Measurements from ENCODE around the gene TSR1. TPM values are rescaled to one million over a fixed set of nuclear protein-coding genes. Genes with fewer than 3 reads are reported as not detected.

Gene TSR1
- total and polyA plus RNA-seq, 2 donors (not counting 1 experiment from before 2014, with no cell fraction given): 10.2 to 31.5 TPM

DNA sequence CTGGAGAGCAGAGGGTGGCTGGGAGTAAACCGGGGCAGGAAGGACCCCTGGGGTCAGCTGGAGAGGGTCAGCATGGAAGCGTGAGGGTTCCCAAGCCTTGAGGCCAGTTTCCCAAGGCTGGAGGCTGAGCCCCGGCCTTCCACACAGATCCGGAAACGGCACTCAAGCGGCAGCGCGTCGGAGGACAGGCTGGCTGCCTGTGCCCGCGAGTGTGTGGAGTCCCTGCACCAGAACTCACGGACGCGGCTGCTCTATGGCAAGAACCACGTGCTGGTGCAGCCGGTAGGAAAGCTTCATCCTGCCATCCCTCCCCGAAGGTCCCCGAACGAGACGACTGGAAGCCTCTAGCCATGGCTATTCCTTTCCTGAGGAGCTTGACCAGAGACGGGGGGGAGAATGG, 27.1 kb upstream of the TSR1 start:
- 96% methylated on average over 21 of the region's 21 CpGs for WGBS (ENCODE audit: insufficient coverage)
- no peak for ATAC-seq (ENCODE audit: low read depth)
- CTCF ChIA-PET: interaction anchor here (1.3 kb wide), 1 partner anchor 52 kb away, joined by 3 read pairs; no protein-coding TSS in a partner anchor

DNA sequence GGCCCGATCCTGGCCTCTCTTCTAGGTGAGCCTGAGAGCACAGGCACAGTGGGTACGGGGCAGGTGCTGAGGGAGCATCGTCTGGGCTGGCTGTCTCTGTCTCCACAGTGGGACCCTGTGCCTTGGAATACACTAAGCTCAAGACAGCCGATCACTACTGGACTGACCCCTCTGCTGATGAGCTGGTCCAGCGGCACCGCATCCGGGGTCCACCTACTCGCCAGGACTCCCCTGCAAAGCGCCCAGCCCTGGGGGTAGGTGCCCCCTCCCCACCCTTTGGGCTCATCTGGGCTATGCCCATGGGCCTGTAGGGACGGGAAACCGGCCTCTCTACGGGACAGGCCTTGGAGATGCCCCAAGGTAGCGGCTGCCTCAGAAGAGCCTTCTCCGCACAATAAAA, 26.6 kb upstream of the TSR1 start:
- peaks cover 0 to 17% of the 10 kb centered on the region in 2 experiments for H3K36me3 ChIP-seq (replicated peaks in 1 of 2; ENCODE audit: control extremely low read depth in 1 of 2, control insufficient read depth in 1 of 2, extremely low read depth in 1 of 2, insufficient read depth in 2 of 2, low read length in 1 of 2)
- no peaks in the 10 kb centered on the region for H3K9me3 ChIP-seq (ENCODE audit: control extremely low read depth in 1 of 3, control insufficient read depth in 2 of 3, insufficient read depth in 1 of 3, low read length in 2 of 3)
- H3K9ac ChIP-seq (ENCODE audit: low read length): no peak overlapping the region
- H3K79me2 ChIP-seq (ENCODE audit: control insufficient read depth, insufficient read depth, low read length): no peaks in the 10 kb centered on the region
- H2AFZ ChIP-seq (ENCODE audit: insufficient read depth, low read depth, low read length, poor library complexity, severe bottlenecking): no peak overlapping the region
- no peaks in the 10 kb centered on the region for H3K4me1 ChIP-seq (ENCODE audit: control insufficient read depth in 2 of 2, insufficient read depth in 2 of 2, low read length in 2 of 2)
- H3K27ac ChIP-seq (ENCODE audit: low read length in 2 of 2): no peak overlapping the region
- ATAC-seq (ENCODE audit: low read depth): no peak
- no peaks in the 10 kb centered on the region for H3K4me1 Mint-ChIP-seq
- DNase-seq: no peak
- H3K9me3 Mint-ChIP-seq (ENCODE audit: insufficient read depth): no peaks in the 10 kb centered on the region
- intact Hi-C loops (cut with micrococcal nuclease): no loop called here
- WGBS (ENCODE audit: insufficient coverage): 96% methylated on average over 11 of the region's 14 CpGs
- TF ChIP-seq EZH2 (IDR thresholded peaks at IDR 0.05; ENCODE audit: borderline replicate concordance, insufficient read depth, low read depth, low read length, poor library complexity, severe bottlenecking): no peak
- TF ChIP-seq, protein P1, sequence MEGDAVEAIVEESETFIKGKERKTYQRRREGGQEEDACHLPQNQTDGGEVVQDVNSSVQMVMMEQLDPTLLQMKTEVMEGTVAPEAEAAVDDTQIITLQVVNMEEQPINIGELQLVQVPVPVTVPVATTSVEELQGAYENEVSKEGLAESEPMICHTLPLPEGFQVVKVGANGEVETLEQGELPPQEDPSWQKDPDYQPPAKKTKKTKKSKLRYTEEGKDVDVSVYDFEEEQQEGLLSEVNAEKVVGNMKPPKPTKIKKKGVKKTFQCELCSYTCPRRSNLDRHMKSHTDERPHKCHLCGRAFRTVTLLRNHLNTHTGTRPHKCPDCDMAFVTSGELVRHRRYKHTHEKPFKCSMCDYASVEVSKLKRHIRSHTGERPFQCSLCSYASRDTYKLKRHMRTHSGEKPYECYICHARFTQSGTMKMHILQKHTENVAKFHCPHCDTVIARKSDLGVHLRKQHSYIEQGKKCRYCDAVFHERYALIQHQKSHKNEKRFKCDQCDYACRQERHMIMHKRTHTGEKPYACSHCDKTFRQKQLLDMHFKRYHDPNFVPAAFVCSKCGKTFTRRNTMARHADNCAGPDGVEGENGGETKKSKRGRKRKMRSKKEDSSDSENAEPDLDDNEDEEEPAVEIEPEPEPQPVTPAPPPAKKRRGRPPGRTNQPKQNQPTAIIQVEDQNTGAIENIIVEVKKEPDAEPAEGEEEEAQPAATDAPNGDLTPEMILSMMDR (IDR thresholded peaks at IDR 0.05): no peak
- ChIA-PET CTCF (interaction anchor here (1.3 kb wide), 1 partner anchor 52 kb away, joined by 3 read pairs; no protein-coding TSS in a partner anchor), POLR2A (no interaction called here)
- H3K27me3 ChIP-seq (replicated peaks in 1 of 4; ENCODE audit: control extremely low read depth in 1 of 4, control insufficient read depth in 3 of 4, insufficient read depth in 4 of 4, low read length in 3 of 4): no peaks in the 10 kb centered on the region
- no peak overlapping the region for H3K4me2 ChIP-seq (replicated peaks; ENCODE audit: low read depth, low read length, poor library complexity, severe bottlenecking)
- H3K27ac Mint-ChIP-seq: no peak overlapping the region
- no peaks in the 10 kb centered on the region for H3K27me3 Mint-ChIP-seq
- no peaks in the 10 kb centered on the region for H4K20me1 ChIP-seq (ENCODE audit: control insufficient read depth, insufficient read depth, low read length, poor library complexity, severe bottlenecking)
- H3K4me3 Mint-ChIP-seq: no peak overlapping the region
- H3K4me3 ChIP-seq (ENCODE audit: control extremely low read depth in 1 of 5, extremely low read depth in 1 of 5, insufficient read depth in 1 of 5, low read depth in 2 of 5, low read length in 4 of 5): no peak overlapping the region

More for the DNA sequence above, 27.1 kb upstream of the TSR1 start:
- Histone ChIP-seq H3K4me3 (ENCODE audit: control extremely low read depth in 1 of 5, extremely low read depth in 1 of 5, insufficient read depth in 1 of 5, low read depth in 2 of 5, low read length in 4 of 5) (no peak overlapping the region), H4K20me1 (ENCODE audit: control insufficient read depth, insufficient read depth, low read length, poor library complexity, severe bottlenecking) (no peaks in the 10 kb centered on the region), H3K36me3 (replicated peaks in 1 of 2; ENCODE audit: control extremely low read depth in 1 of 2, control insufficient read depth in 1 of 2, extremely low read depth in 1 of 2, insufficient read depth in 2 of 2, low read length in 1 of 2) (peaks cover 0 to 17% of the 10 kb centered on the region in 2 experiments), H3K9me3 (ENCODE audit: control extremely low read depth in 1 of 3, control insufficient read depth in 2 of 3, insufficient read depth in 1 of 3, low read length in 2 of 3) (no peaks in the 10 kb centered on the region), H3K27ac (ENCODE audit: low read length in 2 of 2) (no peak overlapping the region), H3K27me3 (replicated peaks in 1 of 4; ENCODE audit: control extremely low read depth in 1 of 4, control insufficient read depth in 3 of 4, insufficient read depth in 4 of 4, low read length in 3 of 4) (no peaks in the 10 kb centered on the region), H3K4me2 (replicated peaks; ENCODE audit: low read depth, low read length, poor library complexity, severe bottlenecking) (no peak overlapping the region), H3K79me2 (ENCODE audit: control insufficient read depth, insufficient read depth, low read length) (no peaks in the 10 kb centered on the region), H2AFZ (ENCODE audit: insufficient read depth, low read depth, low read length, poor library complexity, severe bottlenecking) (no peak overlapping the region), H3K4me1 (ENCODE audit: control insufficient read depth in 2 of 2, insufficient read depth in 2 of 2, low read length in 2 of 2) (no peaks in the 10 kb centered on the region), H3K9ac (ENCODE audit: low read length) (no peak overlapping the region)
- no peaks in the 10 kb centered on the region for H3K9me3 Mint-ChIP-seq (ENCODE audit: insufficient read depth)
- TF ChIP-seq, protein P1 (IDR thresholded peaks at IDR 0.05): no peak
- no peak for TF ChIP-seq EZH2 (IDR thresholded peaks at IDR 0.05; ENCODE audit: borderline replicate concordance, insufficient read depth, low read depth, low read length, poor library complexity, severe bottlenecking)
- no peak overlapping the region for H3K4me3 Mint-ChIP-seq
- H3K27me3 Mint-ChIP-seq: no peaks in the 10 kb centered on the region
- no peak for DNase-seq
- intact Hi-C loops (cut with micrococcal nuclease): no loop called here
- POLR2A ChIA-PET: no interaction called here
- H3K27ac Mint-ChIP-seq: no peak overlapping the region
- no peaks in the 10 kb centered on the region for H3K4me1 Mint-ChIP-seq

Measured in B cell (primary cell).